Activated CD4-positive, alpha-beta T cell treated with anti-CD3 and anti-CD28 coated beads, Interleukin-2, amount 50 U/mL, for 48 hours (primary cell): Measurements from ENCODE around the gene R3HDML.
"Not testable (repeated sequence)": the region's sequence is repeated elsewhere in the genome, so short reads cannot be mapped to it uniquely, and the experiment has no call there.

Experiments
- DNase-seq, 2 experiments: peaks; one replicate each; pipeline ENCODE4 v3.0.0-alpha.2; 2020

R3HDML gene

GRCh38 chr20:44336725-44337380, at the start of gene R3HDML:
TSS of gene R3HDML (plus strand) at chr20:44337043. CDS start at chr20:44337158, 115 bp downstream.
- DNase-seq = no peak

- no peak for DNase-seq
These were observed 49.4 kb upstream of the R3HDML start for GRCh38 chr20:44287272-44288097.

- no peak for DNase-seq
These were observed 48.6 kb upstream of the R3HDML start for GRCh38 chr20:44288252-44288651.

GRCh38 chr20:44291754-44292153, 45.1 kb upstream of the R3HDML start:
- DNase-seq = no peak

- no peak for DNase-seq
These were observed 40.8 kb upstream of the R3HDML start for GRCh38 chr20:44296011-44296410.

- DNase-seq = no peak
These were observed 39.1 kb upstream of the R3HDML start for GRCh38 chr20:44297721-44298120.

- DNase-seq = not testable (repeated sequence)
These were observed 37.8 kb upstream of the R3HDML start for GRCh38 chr20:44299011-44299535.

- no peak for DNase-seq
These were observed 35.6 kb upstream of the R3HDML start for GRCh38 chr20:44301285-44301684.

- DNase-seq = no peak
These were observed 34.7 kb upstream of the R3HDML start for GRCh38 chr20:44302026-44302669.

GRCh38 chr20:44302736-44303135, 34.1 kb upstream of the R3HDML start:
- no peak for DNase-seq

- DNase-seq = no peak
These were observed 32.5 kb upstream of the R3HDML start for GRCh38 chr20:44304383-44304782.

GRCh38 chr20:44306927-44307326, 29.9 kb upstream of the R3HDML start:
- DNase-seq = no peak

- no peak for DNase-seq
These were observed 26.8 kb upstream of the R3HDML start for GRCh38 chr20:44309763-44310663.

- peak; percentile 98 for DNase-seq
These were observed 25.9 kb upstream of the R3HDML start, which contains the start of gene FITM2 for GRCh38 chr20:44310664-44311639. TSS of gene FITM2 (minus strand) at chr20:44311202. CDS start at chr20:44311148, 54 bp downstream.

GRCh38 chr20:44314870-44315269, 22.0 kb upstream of the R3HDML start:
- DNase-seq = no peak

- DNase-seq = no peak
These were observed 16.9 kb upstream of the R3HDML start for GRCh38 chr20:44319839-44320422.

GRCh38 chr20:44324343-44324742, 12.5 kb upstream of the R3HDML start:
- DNase-seq = no peak

GRCh38 chr20:44326391-44327159, 10.3 kb upstream of the R3HDML start:
- peak; percentile 22 to 34 for DNase-seq

- DNase-seq = not testable (repeated sequence)
These were observed 9.1 kb upstream of the R3HDML start for GRCh38 chr20:44327748-44328147.

GRCh38 chr20:44328428-44328827, 8.4 kb upstream of the R3HDML start:
- no peak for DNase-seq
